OCI-LY3 (cell line): ENCODE data around the gene FYB1.

ENCODE experiments used
- EZH2phosphoT487 ChIP-seq: fragments of 200-600 bp; shearing (Covaris generic); IDR thresholded peaks from 2 replicates; pipeline ENCODE4 v1.6.1; 2018; ENCODE audit warnings: antibody characterized with exemption, mixed run types, low read depth
- TF ChIP-seq, protein P1 (sequence below): fragments of 200-600, 300-600 bp; sonication (generic); IDR thresholded peaks from 2 replicates; pipeline ENCODE4 v1.5.1; 2014; ENCODE audit warnings: antibody characterized with exemption, low read length, low read depth

DNA sequence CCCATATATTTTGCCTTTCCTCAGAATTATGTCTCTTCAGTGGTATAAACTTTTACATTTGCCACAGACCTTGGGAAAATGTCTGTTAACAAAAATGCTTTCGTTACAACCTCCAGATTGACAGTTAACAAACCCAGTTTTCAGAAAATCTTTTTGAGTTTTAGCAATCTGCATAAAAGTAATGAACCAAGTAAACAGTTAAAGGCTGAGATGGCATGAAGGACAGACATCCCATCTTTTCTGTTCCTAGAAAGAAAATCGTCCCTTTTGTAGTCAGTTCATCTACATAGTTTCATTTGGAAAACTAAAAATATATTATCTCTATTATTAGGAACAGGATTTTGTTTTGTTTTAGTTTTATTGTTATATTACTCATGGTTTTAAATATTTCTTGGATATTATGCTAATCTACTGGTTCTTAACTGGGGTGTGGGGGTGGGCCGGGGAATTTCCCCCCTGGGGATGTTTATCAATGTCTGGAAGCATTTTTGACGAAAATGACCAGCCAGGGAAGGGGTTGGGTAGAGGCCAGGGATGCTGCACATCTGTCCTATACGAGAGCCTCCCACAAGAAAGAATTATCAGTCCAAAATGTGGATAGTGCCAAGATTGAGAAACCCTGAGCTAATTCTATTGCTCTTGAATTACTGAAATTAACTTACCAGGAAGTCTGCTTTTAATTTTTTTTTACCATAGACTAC, 11.9 kb downstream of the FYB1 start:
- TF ChIP-seq, protein P1, sequence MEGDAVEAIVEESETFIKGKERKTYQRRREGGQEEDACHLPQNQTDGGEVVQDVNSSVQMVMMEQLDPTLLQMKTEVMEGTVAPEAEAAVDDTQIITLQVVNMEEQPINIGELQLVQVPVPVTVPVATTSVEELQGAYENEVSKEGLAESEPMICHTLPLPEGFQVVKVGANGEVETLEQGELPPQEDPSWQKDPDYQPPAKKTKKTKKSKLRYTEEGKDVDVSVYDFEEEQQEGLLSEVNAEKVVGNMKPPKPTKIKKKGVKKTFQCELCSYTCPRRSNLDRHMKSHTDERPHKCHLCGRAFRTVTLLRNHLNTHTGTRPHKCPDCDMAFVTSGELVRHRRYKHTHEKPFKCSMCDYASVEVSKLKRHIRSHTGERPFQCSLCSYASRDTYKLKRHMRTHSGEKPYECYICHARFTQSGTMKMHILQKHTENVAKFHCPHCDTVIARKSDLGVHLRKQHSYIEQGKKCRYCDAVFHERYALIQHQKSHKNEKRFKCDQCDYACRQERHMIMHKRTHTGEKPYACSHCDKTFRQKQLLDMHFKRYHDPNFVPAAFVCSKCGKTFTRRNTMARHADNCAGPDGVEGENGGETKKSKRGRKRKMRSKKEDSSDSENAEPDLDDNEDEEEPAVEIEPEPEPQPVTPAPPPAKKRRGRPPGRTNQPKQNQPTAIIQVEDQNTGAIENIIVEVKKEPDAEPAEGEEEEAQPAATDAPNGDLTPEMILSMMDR: no peak
- TF ChIP-seq EZH2phosphoT487: no peak
